ENCODE data around the gene ORC4. TPM values are rescaled to one million over a fixed set of nuclear protein-coding genes. Genes with fewer than 3 reads are reported as not detected.

The ORC4 gene
- total RNA-seq, 2 donors from 2014 or later, result 57.8 to 61.0 TPM

DNA sequence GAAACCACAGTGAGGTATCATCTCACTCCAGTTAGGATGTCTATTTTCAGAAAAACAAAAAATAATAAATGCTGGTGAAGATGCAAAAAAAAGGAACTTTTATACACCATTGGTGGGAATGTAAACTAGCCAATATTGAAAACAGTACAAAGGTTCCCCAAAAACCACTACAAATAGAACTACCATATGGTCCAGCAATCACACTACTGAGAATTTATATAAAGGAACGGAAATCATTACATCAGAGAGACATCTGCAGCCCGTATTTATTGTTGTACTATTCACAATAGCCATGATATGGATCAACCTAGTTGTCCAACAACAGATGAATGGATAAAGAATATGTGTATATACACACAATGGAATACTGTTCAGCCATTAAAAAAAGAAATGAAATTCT lies 52.0 kb downstream of the ORC4 start:
- no peak overlapping the region for H3K27ac ChIP-seq (ENCODE audit: low read depth, low read length)
- Mint-ChIP-seq H3K27me3 (ENCODE audit: insufficient read depth) (no peaks in the 10 kb centered on the region), H3K4me3 (no peak overlapping the region), H3K27ac (no peak overlapping the region), H3K4me1 (no peaks in the 10 kb centered on the region), H3K9me3 (peaks cover 16% of the 10 kb centered on the region), H3K36me3 (ENCODE audit: low read depth) (peaks cover 55% of the 10 kb centered on the region)
- H3K4me3 ChIP-seq (ENCODE audit: low read length), result no peak overlapping the region
- TF ChIP-seq, protein P1, sequence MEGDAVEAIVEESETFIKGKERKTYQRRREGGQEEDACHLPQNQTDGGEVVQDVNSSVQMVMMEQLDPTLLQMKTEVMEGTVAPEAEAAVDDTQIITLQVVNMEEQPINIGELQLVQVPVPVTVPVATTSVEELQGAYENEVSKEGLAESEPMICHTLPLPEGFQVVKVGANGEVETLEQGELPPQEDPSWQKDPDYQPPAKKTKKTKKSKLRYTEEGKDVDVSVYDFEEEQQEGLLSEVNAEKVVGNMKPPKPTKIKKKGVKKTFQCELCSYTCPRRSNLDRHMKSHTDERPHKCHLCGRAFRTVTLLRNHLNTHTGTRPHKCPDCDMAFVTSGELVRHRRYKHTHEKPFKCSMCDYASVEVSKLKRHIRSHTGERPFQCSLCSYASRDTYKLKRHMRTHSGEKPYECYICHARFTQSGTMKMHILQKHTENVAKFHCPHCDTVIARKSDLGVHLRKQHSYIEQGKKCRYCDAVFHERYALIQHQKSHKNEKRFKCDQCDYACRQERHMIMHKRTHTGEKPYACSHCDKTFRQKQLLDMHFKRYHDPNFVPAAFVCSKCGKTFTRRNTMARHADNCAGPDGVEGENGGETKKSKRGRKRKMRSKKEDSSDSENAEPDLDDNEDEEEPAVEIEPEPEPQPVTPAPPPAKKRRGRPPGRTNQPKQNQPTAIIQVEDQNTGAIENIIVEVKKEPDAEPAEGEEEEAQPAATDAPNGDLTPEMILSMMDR (conservative IDR thresholded peaks at IDR 0.05), result no peak
- WGBS, 2 experiments (ENCODE audit: insufficient coverage in 1 of 2, insufficient read length in 1 of 2), result 100% methylated on average over 2 of the region's 2 CpGs; no CpG with 5 or more reads in 1 of the 2 experiments
- no peaks in the 10 kb centered on the region for H3K4me1 ChIP-seq (ENCODE audit: control insufficient read depth, insufficient read depth, low read length)
- no peak for DNase-seq
- H3K9me3 ChIP-seq (ENCODE audit: control insufficient read depth, low read length), result peaks cover 26% of the 10 kb centered on the region
- no peak overlapping the region for H3K9ac ChIP-seq (ENCODE audit: extremely low read depth, low read length, poor library complexity, severe bottlenecking)
- H3K27me3 ChIP-seq (ENCODE audit: control insufficient read depth, insufficient read depth, low read length, poor library complexity, severe bottlenecking), result no peaks in the 10 kb centered on the region
- peaks cover 42% of the 10 kb centered on the region for H3K36me3 ChIP-seq (ENCODE audit: control insufficient read depth, insufficient read depth, low read length)

DNA sequence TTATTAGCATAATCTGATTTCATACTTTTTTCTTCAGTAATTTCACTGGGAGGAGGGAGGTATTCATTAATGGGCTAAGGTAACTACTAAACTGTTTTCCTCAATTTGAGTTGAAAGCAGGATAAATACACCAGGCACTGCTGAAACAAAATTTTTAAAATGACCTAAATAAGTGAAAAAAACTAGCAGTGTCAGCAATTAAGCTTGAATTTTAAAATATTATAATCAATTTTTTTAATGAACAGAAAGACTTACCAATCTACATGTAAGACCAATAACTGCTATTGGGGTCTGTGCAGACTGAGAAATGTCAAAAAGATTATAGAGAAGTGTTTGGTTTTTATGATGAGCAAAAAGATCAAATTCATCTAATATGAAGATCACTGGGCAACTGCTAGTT lies 68.4 kb downstream of the ORC4 start:
- Histone ChIP-seq H3K27me3 (ENCODE audit: control insufficient read depth, insufficient read depth, low read length, poor library complexity, severe bottlenecking) (no peaks in the 10 kb centered on the region), H3K36me3 (ENCODE audit: control insufficient read depth, insufficient read depth, low read length) (peaks cover 27% of the 10 kb centered on the region), H3K4me1 (ENCODE audit: control insufficient read depth, insufficient read depth, low read length) (no peaks in the 10 kb centered on the region), H3K4me3 (ENCODE audit: low read length) (no peak overlapping the region), H3K27ac (ENCODE audit: low read depth, low read length) (no peak overlapping the region), H3K9me3 (ENCODE audit: control insufficient read depth, low read length) (no peaks in the 10 kb centered on the region), H3K9ac (ENCODE audit: extremely low read depth, low read length, poor library complexity, severe bottlenecking) (no peak overlapping the region)
- peaks cover 22% of the 10 kb centered on the region for H3K36me3 Mint-ChIP-seq (ENCODE audit: low read depth)
- no peak overlapping the region for H3K27ac Mint-ChIP-seq
- H3K4me1 Mint-ChIP-seq, result no peaks in the 10 kb centered on the region
- no peaks in the 10 kb centered on the region for H3K9me3 Mint-ChIP-seq
- TF ChIP-seq, protein P1 (conservative IDR thresholded peaks at IDR 0.05), result no peak
- no peaks in the 10 kb centered on the region for H3K27me3 Mint-ChIP-seq (ENCODE audit: insufficient read depth)
- no peak for DNase-seq
- H3K4me3 Mint-ChIP-seq, result no peak overlapping the region

DNA sequence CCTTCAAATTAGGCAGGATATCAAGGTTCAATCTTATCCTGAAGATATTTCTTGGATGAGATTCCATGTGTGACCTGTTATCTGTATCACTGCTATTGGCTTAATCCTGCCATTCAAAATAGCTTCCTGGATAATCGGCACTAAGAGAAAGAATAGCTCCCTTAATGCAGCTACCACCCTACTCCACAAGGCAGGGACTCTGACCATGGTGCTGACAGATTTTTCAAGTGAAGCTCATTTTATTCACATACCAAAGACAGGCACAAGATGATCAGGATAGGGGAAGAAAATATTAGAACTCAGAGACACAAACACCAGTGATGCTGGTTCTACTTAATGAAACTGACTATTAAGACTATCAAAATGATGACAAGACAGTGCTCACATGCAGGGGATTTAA lies 74.9 kb downstream of the ORC4 start:
- Mint-ChIP-seq H3K27ac (no peak overlapping the region), H3K36me3 (ENCODE audit: low read depth) (peaks cover 21% of the 10 kb centered on the region)
- no peaks in the 10 kb centered on the region for H3K4me1 ChIP-seq (ENCODE audit: control insufficient read depth, insufficient read depth, low read length)

More for the DNA sequence above, 74.9 kb downstream of the ORC4 start:
- 63 to 100% methylated on average over 1 of the region's 1 CpG for WGBS, 2 experiments (ENCODE audit: insufficient coverage in 1 of 2, insufficient read length in 1 of 2)
- H3K9me3 ChIP-seq (ENCODE audit: control insufficient read depth, low read length), result no peaks in the 10 kb centered on the region
- TF ChIP-seq, protein P1 (conservative IDR thresholded peaks at IDR 0.05), result no peak
- H3K4me3 Mint-ChIP-seq, result no peak overlapping the region
- H3K27me3 ChIP-seq (ENCODE audit: control insufficient read depth, insufficient read depth, low read length, poor library complexity, severe bottlenecking), result no peaks in the 10 kb centered on the region
- no peaks in the 10 kb centered on the region for H3K27me3 Mint-ChIP-seq (ENCODE audit: insufficient read depth)
- H3K4me1 Mint-ChIP-seq, result no peaks in the 10 kb centered on the region
- DNase-seq, result peak; percentile 61
- H3K9ac ChIP-seq (ENCODE audit: extremely low read depth, low read length, poor library complexity, severe bottlenecking), result no peak overlapping the region
- H3K9me3 Mint-ChIP-seq, result no peaks in the 10 kb centered on the region
- H3K4me3 ChIP-seq (ENCODE audit: low read length), result no peak overlapping the region
- no peak overlapping the region for H3K27ac ChIP-seq (ENCODE audit: low read depth, low read length)
- H3K36me3 ChIP-seq (ENCODE audit: control insufficient read depth, insufficient read depth, low read length), result peaks cover 14% of the 10 kb centered on the region

Measured in endodermal cell (in vitro differentiated cells).